ENCODE measurements around the gene GLRX. TPM values are rescaled to one million over a fixed set of nuclear protein-coding genes. Genes with fewer than 3 reads are reported as not detected.

The GLRX gene
- total and polyA plus RNA-seq, 2 of the 13 experiments (the other 11 are each of a cell fraction or from before 2014, with no cell fraction given), result 63.8 to 499 TPM

GRCh38 chr5:95863383-95863757, 40.8 kb upstream of the GLRX start (continued):
- TF ChIP-seq PRDM15 (CRISPR knock-in tag; IDR thresholded peaks at IDR 0.05) (0 out of 2 replicates have a peak, but pooled peaks have one; percentile 50), HDAC2 (CRISPR knock-in tag; IDR thresholded peaks at IDR 0.05) (peak; percentile 14; the same call in 1 of the 2 replicates), ZNF235 (CRISPR knock-in tag; IDR thresholded peaks at IDR 0.05; ENCODE audit: borderline replicate concordance) (no peak), ZFP62 (CRISPR knock-in tag; IDR thresholded peaks at IDR 0.05) (no peak), POLR2AphosphoS5 (IDR thresholded peaks at IDR 0.05; ENCODE audit: low read depth, low read length) (peak; percentile 42; the same call in 1 of the 2 replicates), ZHX2 (IDR thresholded peaks at IDR 0.05; ENCODE audit: low read depth) (no peak), ZHX2 (CRISPR knock-in tag; IDR thresholded peaks at IDR 0.05; ENCODE audit: borderline replicate concordance) (0 out of 2 replicates have a peak, but pooled peaks have one; percentile 46), ZNF510 (CRISPR knock-in tag; IDR thresholded peaks at IDR 0.05; ENCODE audit: low read depth) (peak; percentile 44; the same call in 1 of the 2 replicates), CREB1 (IDR thresholded peaks at IDR 0.05) (no peak), CREB1 (CRISPR knock-in tag; IDR thresholded peaks at IDR 0.05) (0 out of 2 replicates have a peak, but pooled peaks have one; percentile 3), ZNF75D (CRISPR knock-in tag; IDR thresholded peaks at IDR 0.05; ENCODE audit: borderline replicate concordance) (no peak), DPF2 (CRISPR knock-in tag; IDR thresholded peaks at IDR 0.05; ENCODE audit: borderline replicate concordance, low read depth) (0 out of 2 replicates have a peak, but pooled peaks have one; percentile 28), ETV5 (CRISPR knock-in tag; IDR thresholded peaks at IDR 0.05; ENCODE audit: borderline replicate concordance) (peak; percentile 79), ZFYVE20 (CRISPR knock-in tag; IDR thresholded peaks at IDR 0.05; ENCODE audit: borderline replicate concordance, low read depth) (no peak), FLYWCH1 (CRISPR knock-in tag; IDR thresholded peaks at IDR 0.05) (no peak), RXRB (CRISPR knock-in tag; IDR thresholded peaks at IDR 0.05; ENCODE audit: borderline replicate concordance) (0 out of 2 replicates have a peak, but pooled peaks have one; percentile 26), ZNF24 (IDR thresholded peaks at IDR 0.05) (no peak), ZFP90 (CRISPR knock-in tag; IDR thresholded peaks at IDR 0.05; ENCODE audit: borderline replicate concordance) (0 out of 2 replicates have a peak, but pooled peaks have one; percentile 68), SMAD3 (CRISPR knock-in tag; IDR thresholded peaks at IDR 0.05) (0 out of 2 replicates have a peak, but pooled peaks have one; percentile 4), YY1 (IDR thresholded peaks at IDR 0.05; ENCODE audit: insufficient read depth, insufficient replicate concordance, low read depth, low read length) (peak; percentile 15), POLR2A (IDR thresholded peaks at IDR 0.05; ENCODE audit: insufficient read depth in 1 of 2, low read depth in 2 of 2, low read length in 2 of 2) (peak in 1 of 2 experiments; percentile 50; a peak in 1 of 4 replicates), ZNF230 (CRISPR knock-in tag; IDR thresholded peaks at IDR 0.05) (peak; percentile 40; the same call in 1 of the 2 replicates), FOXK1 (CRISPR knock-in tag; IDR thresholded peaks at IDR 0.05; ENCODE audit: borderline replicate concordance, low read depth) (peak; percentile 80; the same call in 1 of the 2 replicates)

Data from HepG2 (cell line).